GM23248 (cell line): ENCODE data around the gene ARHGAP36.

Experiments used
- EZH2 ChIP-seq: fragments of 200-600 bp; sonication (generic); IDR thresholded peaks from 2 replicates; pipeline ENCODE4 v1.6.1; 2018; ENCODE audit warnings: antibody characterized with exemption, mild to moderate bottlenecking; ENCODE audit not compliant: insufficient read depth, poor library complexity, severe bottlenecking
- EZH2phosphoT487 ChIP-seq: fragments of 200-600 bp; sonication (generic); IDR thresholded peaks from 2 replicates; pipeline ENCODE4 v1.6.1; 2018; ENCODE audit warnings: antibody characterized with exemption, moderate library complexity, mild to moderate bottlenecking, low read depth; ENCODE audit not compliant: insufficient read depth

- TF ChIP-seq EZH2, result no peak
- no peak for TF ChIP-seq EZH2phosphoT487
Observed at GRCh38 chrX:131047180-131047579, 11.0 kb upstream of the ARHGAP36 start.
